SK-N-SH treated with all-trans-retinoic acid at 6 μM for 48 hours (cell line): ENCODE data around the gene DMP1.

Experiments used
- ATAC-seq: fragments of 200-7000 bp; cut with Tn5 transposase; 3 replicates; pipeline ENCODE4 v1.9.1; 2020; ENCODE audit warnings: mild to moderate bottlenecking, moderate library complexity
- ARNTL ChIP-seq: fragments of 450-650 bp; formaldehyde crosslinking; IDR thresholded peaks from 2 replicates; pipeline ENCODE4 v1.5.0; 2020; ENCODE audit warnings: low read depth, mild to moderate bottlenecking, moderate library complexity, borderline replicate concordance
- CREB5 ChIP-seq: fragments of 250-450 bp; sonication (Bioruptor Pico); IDR thresholded peaks from 2 replicates; pipeline ENCODE4 v1.5.1; 2020; ENCODE audit warnings: low read depth, mild to moderate bottlenecking, moderate library complexity
- CSDC2 ChIP-seq: fragments of 250-450 bp; sonication (Bioruptor Pico); IDR thresholded peaks from 2 replicates; pipeline ENCODE4 v1.5.0; 2020; ENCODE audit warnings: mild to moderate bottlenecking, moderate library complexity
- GLIS3 ChIP-seq: fragments of 250-450 bp; sonication (Bioruptor Pico); IDR thresholded peaks from 2 replicates; pipeline ENCODE4 v1.5.0; 2020; ENCODE audit warnings: mild to moderate bottlenecking, moderate library complexity
- ISL1 ChIP-seq: fragments of 250-450 bp; sonication (Bioruptor Pico); IDR thresholded peaks from 2 replicates; pipeline ENCODE4 v2.1.2; 2022; ENCODE audit warnings: mild to moderate bottlenecking, moderate library complexity
- OSR1 ChIP-seq: fragments of 250-450 bp; sonication (Bioruptor Pico); IDR thresholded peaks from 2 replicates; pipeline ENCODE4 v1.8.0; 2022; ENCODE audit warnings: moderate library complexity, mild to moderate bottlenecking, inconsistent platforms
- POU6F1 ChIP-seq: fragments of 250-450 bp; sonication (Bioruptor Pico); IDR thresholded peaks from 2 replicates; pipeline ENCODE4 v1.8.0; 2021; ENCODE audit warnings: low read depth, mild to moderate bottlenecking, moderate library complexity, borderline replicate concordance
- PPARA ChIP-seq: fragments of 250-450 bp; sonication (Bioruptor Pico); IDR thresholded peaks from 2 replicates; pipeline ENCODE4 v1.5.0; 2020; ENCODE audit warnings: mild to moderate bottlenecking, borderline replicate concordance
- SNAI2 ChIP-seq: fragments of 250-450 bp; sonication (Bioruptor Pico); IDR thresholded peaks from 2 replicates; pipeline ENCODE4 v1.5.0; 2020; ENCODE audit warnings: mild to moderate bottlenecking, moderate library complexity
- TOX ChIP-seq: fragments of 250-450 bp; sonication (Bioruptor Pico); IDR thresholded peaks from 2 replicates; pipeline ENCODE4 v1.8.0; 2021; ENCODE audit warnings: mild to moderate bottlenecking, moderate library complexity, borderline replicate concordance
- TSHZ2 ChIP-seq: fragments of 250-450 bp; sonication (Bioruptor Pico); IDR thresholded peaks from 2 replicates; pipeline ENCODE4 v1.5.0; 2020; ENCODE audit warnings: mild to moderate bottlenecking, moderate library complexity
- ZC3H10 ChIP-seq: fragments of 250-450 bp; sonication (Bioruptor Pico); IDR thresholded peaks from 2 replicates; pipeline ENCODE4 v1.5.1; 2021; ENCODE audit warnings: mild to moderate bottlenecking, moderate library complexity
- ZFP3 ChIP-seq: fragments of 250-450 bp; sonication (Bioruptor Pico); IDR thresholded peaks from 2 replicates; pipeline ENCODE4 v1.5.0; 2020; ENCODE audit warnings: mild to moderate bottlenecking, moderate library complexity
- ZFP30 ChIP-seq: fragments of 450-650 bp; formaldehyde crosslinking; IDR thresholded peaks from 2 replicates; pipeline ENCODE4 v1.5.0; 2022; ENCODE audit warnings: mild to moderate bottlenecking, moderate library complexity
- ZNF70 ChIP-seq: fragments of 450-650 bp; formaldehyde crosslinking; IDR thresholded peaks from 2 replicates; pipeline ENCODE4 v1.5.0; 2020; ENCODE audit warnings: mild to moderate bottlenecking, moderate library complexity
- ZNF8 ChIP-seq: fragments of 450-650 bp; formaldehyde crosslinking; IDR thresholded peaks from 2 replicates; pipeline ENCODE4 v1.5.0; 2020; ENCODE audit warnings: mild to moderate bottlenecking, moderate library complexity
- TF ChIP-seq, protein P1 (sequence below): fragments of 250-450 bp; sonication (Bioruptor Pico); IDR thresholded peaks from 2 replicates; pipeline ENCODE4 v1.5.1; 2021; ENCODE audit warnings: mild to moderate bottlenecking, moderate library complexity
- TF ChIP-seq, protein P2 (sequence below): fragments of 250-450 bp; sonication (Bioruptor Pico); IDR thresholded peaks from 2 replicates; pipeline ENCODE4 v1.8.0; 2020; ENCODE audit warnings: mild to moderate bottlenecking, moderate library complexity, borderline replicate concordance

Gene DMP1

GRCh38 chr4:87654487-87655044, 4.5 kb downstream of the DMP1 start:
- TF ChIP-seq ZC3H10, result no peak
- TF ChIP-seq SNAI2 (CRISPR knock-in tag), result no peak
- no peak for TF ChIP-seq POU6F1
- no peak for TF ChIP-seq OSR1
- TF ChIP-seq ZFP30 (CRISPR knock-in tag), result no peak
- no peak for TF ChIP-seq GLIS3 (CRISPR knock-in tag)
- no peak for TF ChIP-seq CREB5 (CRISPR knock-in tag)
- TF ChIP-seq TOX (CRISPR knock-in tag), result no peak
- TF ChIP-seq ZNF70 (CRISPR knock-in tag), result no peak
- TF ChIP-seq, protein P1, sequence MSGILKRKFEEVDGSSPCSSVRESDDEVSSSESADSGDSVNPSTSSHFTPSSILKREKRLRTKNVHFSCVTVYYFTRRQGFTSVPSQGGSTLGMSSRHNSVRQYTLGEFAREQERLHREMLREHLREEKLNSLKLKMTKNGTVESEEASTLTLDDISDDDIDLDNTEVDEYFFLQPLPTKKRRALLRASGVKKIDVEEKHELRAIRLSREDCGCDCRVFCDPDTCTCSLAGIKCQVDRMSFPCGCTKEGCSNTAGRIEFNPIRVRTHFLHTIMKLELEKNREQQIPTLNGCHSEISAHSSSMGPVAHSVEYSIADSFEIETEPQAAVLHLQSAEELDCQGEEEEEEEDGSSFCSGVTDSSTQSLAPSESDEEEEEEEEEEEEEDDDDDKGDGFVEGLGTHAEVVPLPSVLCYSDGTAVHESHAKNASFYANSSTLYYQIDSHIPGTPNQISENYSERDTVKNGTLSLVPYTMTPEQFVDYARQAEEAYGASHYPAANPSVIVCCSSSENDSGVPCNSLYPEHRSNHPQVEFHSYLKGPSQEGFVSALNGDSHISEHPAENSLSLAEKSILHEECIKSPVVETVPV (CRISPR knock-in tag), result no peak
- TF ChIP-seq PPARA (CRISPR knock-in tag), result no peak
- no peak for ATAC-seq

- TF ChIP-seq GLIS3 (CRISPR knock-in tag) (no peak), PPARA (CRISPR knock-in tag) (no peak), TSHZ2 (no peak), ZNF70 (CRISPR knock-in tag) (no peak), ARNTL (CRISPR knock-in tag) (no peak), ISL1 (CRISPR knock-in tag) (peak; percentile 72), ZNF8 (CRISPR knock-in tag) (no peak), CREB5 (CRISPR knock-in tag) (peak; percentile 52; the same call in 1 of the 2 replicates), OSR1 (no peak), ZFP3 (CRISPR knock-in tag) (0 out of 2 replicates have a peak, but pooled peaks have one; percentile 21), ZFP30 (CRISPR knock-in tag) (no peak), ZC3H10 (no peak), TOX (CRISPR knock-in tag) (no peak)
- TF ChIP-seq, protein P2, sequence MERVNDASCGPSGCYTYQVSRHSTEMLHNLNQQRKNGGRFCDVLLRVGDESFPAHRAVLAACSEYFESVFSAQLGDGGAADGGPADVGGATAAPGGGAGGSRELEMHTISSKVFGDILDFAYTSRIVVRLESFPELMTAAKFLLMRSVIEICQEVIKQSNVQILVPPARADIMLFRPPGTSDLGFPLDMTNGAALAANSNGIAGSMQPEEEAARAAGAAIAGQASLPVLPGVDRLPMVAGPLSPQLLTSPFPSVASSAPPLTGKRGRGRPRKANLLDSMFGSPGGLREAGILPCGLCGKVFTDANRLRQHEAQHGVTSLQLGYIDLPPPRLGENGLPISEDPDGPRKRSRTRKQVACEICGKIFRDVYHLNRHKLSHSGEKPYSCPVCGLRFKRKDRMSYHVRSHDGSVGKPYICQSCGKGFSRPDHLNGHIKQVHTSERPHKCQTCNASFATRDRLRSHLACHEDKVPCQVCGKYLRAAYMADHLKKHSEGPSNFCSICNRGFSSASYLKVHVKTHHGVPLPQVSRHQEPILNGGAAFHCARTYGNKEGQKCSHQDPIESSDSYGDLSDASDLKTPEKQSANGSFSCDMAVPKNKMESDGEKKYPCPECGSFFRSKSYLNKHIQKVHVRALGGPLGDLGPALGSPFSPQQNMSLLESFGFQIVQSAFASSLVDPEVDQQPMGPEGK (CRISPR knock-in tag), result no peak; the same call in 1 of the 2 replicates
- ATAC-seq, result peak; percentile 54
Measured at GRCh38 chr4:87657525-87657924, 7.4 kb downstream of the DMP1 start.

DNA sequence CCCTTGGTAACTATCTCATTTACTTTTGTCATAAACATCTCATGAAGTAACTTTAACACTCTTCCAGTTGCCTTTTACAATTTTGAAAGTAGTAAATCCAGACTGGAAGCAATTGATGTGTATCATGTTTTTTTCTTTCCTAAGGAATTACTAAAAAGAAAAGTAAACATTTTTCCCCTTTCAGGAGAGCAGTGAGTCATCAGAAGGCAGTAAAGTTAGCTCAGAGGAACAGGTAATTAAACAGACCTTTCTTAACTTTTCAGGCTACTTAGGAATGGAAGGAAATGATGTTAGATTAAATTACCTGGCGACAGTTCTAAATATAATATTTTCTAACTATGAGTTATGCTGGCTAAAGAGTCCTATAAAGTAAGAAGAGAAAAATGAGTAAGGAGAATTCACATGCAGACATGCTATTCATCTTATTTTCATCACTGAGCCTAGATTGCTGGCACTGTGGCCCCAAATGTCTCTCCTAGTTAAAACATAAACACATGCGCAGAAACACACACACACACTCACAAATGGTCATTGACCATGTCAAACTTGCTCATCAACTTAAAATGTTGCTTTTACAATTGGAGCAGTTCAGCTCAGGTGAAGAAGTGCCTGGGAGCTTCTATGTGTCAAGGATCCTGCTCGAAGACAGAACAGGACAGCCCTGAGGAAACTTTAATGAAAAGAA, 9.3 kb downstream of the DMP1 start:
- TF ChIP-seq ISL1 (CRISPR knock-in tag), result peak; percentile 92
- TF ChIP-seq, protein P2 (CRISPR knock-in tag), result no peak
- peak; percentile 61; the same call in 1 of the 2 replicates for TF ChIP-seq TOX (CRISPR knock-in tag)
- peak; percentile 47; the same call in 1 of the 2 replicates for TF ChIP-seq ZC3H10
- TF ChIP-seq CSDC2 (CRISPR knock-in tag), result no peak
- peak; percentile 77 for ATAC-seq
